LNCaP clone FGC (cell line): ENCODE results near the gene KRTAP5-6.

Source experiments
- DNase-seq: peaks from one replicate; pipeline ENCODE4 v3.0.0-alpha.2; 2011; ENCODE audit warnings: low read depth
- H3K4me3 ChIP-seq: 2 replicates; pipeline ENCODE4 v1.5.1; 2011; ENCODE audit warnings: mild to moderate bottlenecking, low read depth, low read length, control low read depth
- TF ChIP-seq, protein P1 (sequence below): IDR thresholded peaks from 2 replicates; pipeline ENCODE4 v1.5.1; 2012; ENCODE audit warnings: mild to moderate bottlenecking; ENCODE audit not compliant: control insufficient read depth, insufficient read depth; ENCODE audit errors: extremely low read depth

Gene KRTAP5-6

DNA sequence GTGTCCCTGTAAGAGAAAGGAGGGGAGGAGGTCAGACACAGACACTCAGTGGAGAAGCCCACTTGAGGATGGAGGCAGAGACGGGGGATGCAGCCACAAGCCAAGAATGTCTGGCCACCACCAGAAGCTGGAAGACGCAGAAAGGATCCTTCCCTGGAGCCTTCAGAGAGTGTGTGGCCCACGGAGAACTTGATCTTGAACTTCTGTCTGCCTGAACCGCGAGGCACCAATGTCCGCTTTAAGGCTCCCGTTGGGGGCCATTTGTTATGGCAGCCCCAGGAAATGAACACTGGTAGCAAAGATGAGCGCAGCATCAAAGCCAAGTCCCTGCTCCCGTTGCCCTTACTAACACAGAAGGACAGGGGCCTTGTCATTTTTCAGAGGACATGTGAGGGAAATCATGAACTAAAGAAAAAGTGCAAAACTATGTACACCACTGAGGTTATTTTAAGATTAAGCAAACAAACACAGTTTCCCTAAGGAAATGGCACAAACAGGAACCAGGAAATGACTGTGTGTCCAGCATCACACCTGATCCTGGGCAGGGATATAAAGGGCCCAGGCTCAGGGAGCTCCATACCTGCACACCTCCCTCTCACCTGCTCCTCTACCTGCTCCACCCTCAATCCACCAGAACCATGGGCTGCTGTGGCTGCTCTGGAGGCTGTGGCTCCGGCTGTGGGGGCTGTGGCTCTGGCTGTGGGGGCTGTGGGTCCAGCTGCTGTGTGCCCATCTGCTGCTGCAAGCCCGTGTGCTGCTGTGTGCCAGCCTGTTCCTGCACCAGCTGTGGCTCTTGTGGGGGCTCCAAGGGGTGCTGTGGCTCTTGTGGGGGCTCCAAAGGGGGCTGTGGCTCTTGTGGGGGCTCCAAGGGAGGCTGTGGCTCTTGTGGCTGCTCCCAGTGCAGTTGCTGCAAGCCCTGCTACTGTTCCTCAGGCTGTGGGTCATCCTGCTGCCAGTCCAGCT, at the start of gene KRTAP5-6:
TSS of gene KRTAP5-6 (plus strand) at position 588 of the 963 bp plus-strand sequence. CDS start at position 639, 51 bp downstream.
- H3K4me3 ChIP-seq = no peak within 1 kb of the TSS
- TF ChIP-seq, protein P1, sequence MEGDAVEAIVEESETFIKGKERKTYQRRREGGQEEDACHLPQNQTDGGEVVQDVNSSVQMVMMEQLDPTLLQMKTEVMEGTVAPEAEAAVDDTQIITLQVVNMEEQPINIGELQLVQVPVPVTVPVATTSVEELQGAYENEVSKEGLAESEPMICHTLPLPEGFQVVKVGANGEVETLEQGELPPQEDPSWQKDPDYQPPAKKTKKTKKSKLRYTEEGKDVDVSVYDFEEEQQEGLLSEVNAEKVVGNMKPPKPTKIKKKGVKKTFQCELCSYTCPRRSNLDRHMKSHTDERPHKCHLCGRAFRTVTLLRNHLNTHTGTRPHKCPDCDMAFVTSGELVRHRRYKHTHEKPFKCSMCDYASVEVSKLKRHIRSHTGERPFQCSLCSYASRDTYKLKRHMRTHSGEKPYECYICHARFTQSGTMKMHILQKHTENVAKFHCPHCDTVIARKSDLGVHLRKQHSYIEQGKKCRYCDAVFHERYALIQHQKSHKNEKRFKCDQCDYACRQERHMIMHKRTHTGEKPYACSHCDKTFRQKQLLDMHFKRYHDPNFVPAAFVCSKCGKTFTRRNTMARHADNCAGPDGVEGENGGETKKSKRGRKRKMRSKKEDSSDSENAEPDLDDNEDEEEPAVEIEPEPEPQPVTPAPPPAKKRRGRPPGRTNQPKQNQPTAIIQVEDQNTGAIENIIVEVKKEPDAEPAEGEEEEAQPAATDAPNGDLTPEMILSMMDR = no peak
- DNase-seq = no peak

DNA sequence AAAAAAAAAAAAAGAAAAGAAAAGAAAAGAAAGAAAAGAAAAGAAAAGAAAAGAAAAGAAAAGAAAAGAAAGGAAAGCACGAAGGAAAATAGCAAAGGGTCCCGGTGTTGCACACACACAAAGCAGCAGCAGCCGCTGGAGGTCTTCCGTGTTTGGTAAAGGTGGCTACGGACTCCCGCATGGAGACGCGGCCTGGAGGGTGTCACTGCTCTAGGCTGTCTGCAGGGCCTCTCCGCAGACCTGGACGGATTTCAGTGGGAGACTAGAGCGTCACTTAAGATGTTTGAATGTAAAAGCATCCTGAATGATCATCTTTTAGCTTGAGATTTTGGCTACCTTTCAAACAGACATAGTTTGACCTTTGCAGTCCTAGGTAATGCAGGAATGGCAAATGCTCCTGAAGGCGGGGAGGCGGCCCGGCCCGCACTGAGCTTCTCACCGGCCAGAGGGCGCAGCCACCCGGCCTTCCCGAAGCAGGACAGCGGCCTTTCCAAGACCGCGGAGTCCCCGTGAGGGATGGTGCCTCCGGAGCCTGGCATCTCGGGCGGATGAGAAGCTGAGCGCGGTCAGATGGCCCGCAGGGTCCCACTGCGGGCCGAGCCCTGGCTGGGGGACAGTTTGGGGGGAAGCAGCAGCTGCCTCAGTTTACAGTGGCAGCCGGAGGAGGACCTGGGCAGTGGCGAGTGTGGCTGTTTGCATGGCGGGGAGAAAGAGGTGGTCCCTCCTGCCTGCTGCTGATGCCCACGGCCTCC, 48.9 kb upstream of the KRTAP5-6 start:
- H3K4me3 ChIP-seq = no peak overlapping the region
- DNase-seq = no peak
- TF ChIP-seq, protein P1 = no peak

DNA sequence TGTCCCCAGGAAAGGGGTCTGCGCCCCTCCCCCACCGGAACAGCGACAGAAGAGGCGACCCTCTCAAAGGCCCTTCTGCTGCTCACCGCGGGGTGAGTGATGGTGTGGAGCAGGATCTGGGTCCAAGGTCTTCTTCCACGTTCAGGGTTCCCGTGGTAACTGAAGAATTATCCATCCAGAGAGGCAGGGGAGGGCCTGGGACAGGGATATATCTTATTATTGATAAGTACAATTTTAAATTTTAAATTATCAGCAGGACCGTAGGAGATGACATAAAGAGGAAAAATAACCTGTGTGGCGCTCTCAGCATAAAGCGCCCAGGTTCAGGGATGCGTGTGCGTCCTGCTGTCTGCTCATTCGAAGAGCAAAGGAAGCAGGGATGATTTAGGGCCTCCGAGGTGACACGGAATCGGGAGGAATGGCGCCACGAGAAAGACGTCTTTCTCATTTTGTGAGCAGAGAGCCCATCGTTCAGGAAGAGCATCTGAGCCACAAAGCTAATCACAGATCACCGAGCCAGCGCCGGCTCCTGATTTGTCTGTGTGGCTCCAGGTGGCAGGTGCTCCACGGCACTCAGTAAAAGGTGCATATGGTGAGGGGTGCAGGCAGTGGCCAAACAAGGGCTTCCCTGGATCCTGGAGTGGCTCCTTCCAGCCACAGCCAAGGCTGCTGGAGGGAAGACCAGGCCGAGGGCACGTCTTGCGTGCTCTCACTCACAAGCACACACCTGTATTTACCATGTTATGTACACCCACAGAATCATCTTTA, 48.2 kb upstream of the KRTAP5-6 start:
- TF ChIP-seq, protein P1 = no peak
- DNase-seq = no peak
- H3K4me3 ChIP-seq = no peak overlapping the region

GRCh38 chr11:1650034-1650917, 46.7 kb upstream of the KRTAP5-6 start:
- TF ChIP-seq, protein P1 = no peak
- DNase-seq = no peak
- no peak overlapping the region for H3K4me3 ChIP-seq

DNA sequence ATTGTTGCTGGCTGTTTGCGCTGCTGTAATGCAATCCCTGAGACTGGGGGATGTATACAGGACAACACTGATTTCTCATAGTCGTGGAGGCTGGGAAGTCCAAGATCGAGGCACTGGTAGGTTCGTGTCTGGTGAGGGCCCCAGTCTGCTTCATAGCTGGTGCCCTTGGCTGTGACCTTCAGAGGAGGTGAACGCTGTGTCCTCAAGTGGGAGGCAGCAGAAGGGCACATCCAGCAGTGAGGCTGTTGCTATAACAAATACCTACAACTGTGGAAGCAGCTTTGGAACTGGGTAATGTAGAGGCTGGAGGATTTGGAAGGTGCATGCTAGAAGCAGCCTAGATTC, 46.1 kb upstream of the KRTAP5-6 start:
- TF ChIP-seq, protein P1 = no peak
- DNase-seq = no peak
- no peak overlapping the region for H3K4me3 ChIP-seq
